ENCODE data around the gene DPEP2.
"Not testable (repeated sequence)": the region's sequence is repeated elsewhere in the genome, so short reads cannot be mapped to it uniquely, and the experiment has no call there.

DPEP2 gene

DNA sequence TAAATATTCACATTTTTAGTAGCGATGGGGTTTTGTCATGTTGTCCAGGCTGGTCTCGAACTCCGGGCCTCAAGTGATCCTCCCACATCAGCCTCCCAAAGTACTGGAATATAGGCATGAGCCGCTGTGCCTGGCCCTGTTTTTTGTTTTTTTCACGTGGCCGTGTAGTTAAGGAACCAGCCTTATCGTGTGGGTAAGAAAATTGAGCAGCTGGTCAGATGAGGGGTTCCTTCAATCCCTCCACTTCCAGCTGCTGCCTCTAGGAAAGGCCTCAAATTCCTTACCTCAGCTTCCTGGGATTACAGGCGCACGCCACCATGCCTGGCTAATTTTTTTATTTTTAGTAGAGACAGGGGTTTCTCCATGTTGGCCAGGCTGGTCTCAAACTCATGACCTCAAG, 5.9 kb upstream of the DPEP2 start:
- no peak overlapping the region for H3K4me3 ChIP-seq (ENCODE audit: extremely low read depth, insufficient read depth, low read length, poor library complexity, severe bottlenecking)
- no peak overlapping the region for H3K27ac ChIP-seq (ENCODE audit: low read depth, low read length, severe bottlenecking)
- H3K36me3 ChIP-seq (ENCODE audit: control insufficient read depth, insufficient read depth, low read length): no peaks in the 10 kb centered on the region
- 86 to 92% methylated on average over 3 to 9 of the region's 9 CpGs for WGBS, 2 experiments (ENCODE audit: insufficient coverage in 2 of 2)
- no peaks in the 10 kb centered on the region for H3K9me3 ChIP-seq (ENCODE audit: control insufficient read depth, low read length)
- H3K4me1 ChIP-seq (ENCODE audit: control insufficient read depth, insufficient read depth, low read length, poor library complexity, severe bottlenecking): peaks cover 6% of the 10 kb centered on the region

DNA sequence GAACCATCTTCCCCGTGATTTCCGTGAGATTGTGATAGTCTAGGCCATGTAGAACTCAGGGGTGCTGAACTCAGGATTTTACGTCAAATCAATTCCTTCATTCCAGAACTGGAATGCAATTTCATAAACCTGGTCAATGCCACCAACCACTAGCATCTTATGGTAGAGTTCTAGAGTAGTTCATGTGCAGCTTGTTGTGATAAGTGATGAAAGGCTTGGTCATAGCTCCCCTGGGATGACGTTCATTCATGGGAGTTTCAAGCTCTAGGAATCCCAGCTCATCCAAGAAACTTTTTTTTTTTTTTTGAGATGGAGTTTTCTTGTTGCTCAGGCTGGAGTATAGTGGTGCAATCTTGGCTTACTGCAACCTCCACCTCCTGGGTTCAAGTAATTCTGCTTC, 3.7 kb upstream of the DPEP2 start:
- Histone ChIP-seq H3K4me1 (ENCODE audit: control insufficient read depth, insufficient read depth, low read length, poor library complexity, severe bottlenecking) (peaks cover 8% of the 10 kb centered on the region), H3K9me3 (ENCODE audit: control insufficient read depth, low read length) (no peaks in the 10 kb centered on the region), H3K4me3 (ENCODE audit: extremely low read depth, insufficient read depth, low read length, poor library complexity, severe bottlenecking) (no peak overlapping the region), H3K27ac (ENCODE audit: low read depth, low read length, severe bottlenecking) (no peak overlapping the region), H3K36me3 (ENCODE audit: control insufficient read depth, insufficient read depth, low read length) (no peaks in the 10 kb centered on the region)
- WGBS, 2 experiments (ENCODE audit: insufficient coverage in 2 of 2): 80 to 92% methylated on average over 1 to 3 of the region's 4 CpGs

DNA sequence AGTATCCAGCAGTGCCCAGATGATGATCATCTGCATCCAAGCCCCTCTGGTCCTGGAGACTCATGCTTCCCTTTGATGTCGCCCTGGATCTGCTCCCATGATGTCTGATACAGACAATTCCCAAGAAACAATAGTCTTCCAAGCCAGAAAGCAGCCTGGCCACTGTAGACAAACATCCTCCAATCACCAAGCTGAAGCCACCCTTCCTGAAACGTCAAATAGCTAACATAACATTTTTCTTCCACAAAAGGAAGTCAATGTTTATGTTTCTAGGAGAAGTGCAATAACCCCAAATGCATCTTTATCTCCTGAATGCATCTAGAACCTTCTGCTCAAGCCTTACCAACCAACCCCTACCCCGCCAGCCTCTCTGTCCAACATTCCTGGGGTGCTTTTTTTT, 1.2 kb upstream of the DPEP2 start:
- no peak overlapping the region for H3K27ac ChIP-seq (ENCODE audit: low read depth, low read length, severe bottlenecking)
- no peak overlapping the region for H3K4me3 ChIP-seq (ENCODE audit: extremely low read depth, insufficient read depth, low read length, poor library complexity, severe bottlenecking)
- H3K9me3 ChIP-seq (ENCODE audit: control insufficient read depth, low read length): no peaks in the 10 kb centered on the region
- WGBS, 2 experiments (ENCODE audit: insufficient coverage in 2 of 2): 94 to 100% methylated on average over 1 to 2 of the region's 3 CpGs
- peaks cover 8% of the 10 kb centered on the region for H3K4me1 ChIP-seq (ENCODE audit: control insufficient read depth, insufficient read depth, low read length, poor library complexity, severe bottlenecking)
- H3K36me3 ChIP-seq (ENCODE audit: control insufficient read depth, insufficient read depth, low read length): no peaks in the 10 kb centered on the region

DNA sequence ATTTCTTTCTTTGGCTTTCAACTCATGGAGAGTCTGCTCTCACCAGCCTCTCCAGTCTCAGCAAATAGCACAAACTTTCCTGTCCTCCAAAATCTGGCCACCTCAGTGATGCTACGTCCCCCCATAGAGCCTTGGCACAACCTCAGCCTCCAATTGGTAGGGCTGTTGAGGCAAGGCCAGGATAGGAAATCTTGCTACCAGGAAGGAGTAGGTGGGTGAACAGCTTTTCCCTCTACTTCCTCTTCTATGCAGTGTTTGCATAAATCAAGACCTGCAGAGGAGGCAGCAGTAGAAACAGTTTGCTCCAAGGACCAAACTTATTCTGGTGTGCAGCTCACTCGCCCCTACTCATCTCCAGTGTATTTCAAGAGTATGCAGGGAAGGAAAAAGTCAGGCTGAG, 701 bp upstream of the DPEP2 start:
- no peaks in the 10 kb centered on the region for H3K36me3 ChIP-seq (ENCODE audit: control insufficient read depth, insufficient read depth, low read length)
- 96 to 100% methylated on average over 2 of the region's 2 CpGs for WGBS, 2 experiments (ENCODE audit: insufficient coverage in 2 of 2)
- peaks cover 8% of the 10 kb centered on the region for H3K4me1 ChIP-seq (ENCODE audit: control insufficient read depth, insufficient read depth, low read length, poor library complexity, severe bottlenecking)
- H3K27ac ChIP-seq (ENCODE audit: low read depth, low read length, severe bottlenecking): no peak overlapping the region
- no peak overlapping the region for H3K4me3 ChIP-seq (ENCODE audit: extremely low read depth, insufficient read depth, low read length, poor library complexity, severe bottlenecking)
- no peaks in the 10 kb centered on the region for H3K9me3 ChIP-seq (ENCODE audit: control insufficient read depth, low read length)

DNA sequence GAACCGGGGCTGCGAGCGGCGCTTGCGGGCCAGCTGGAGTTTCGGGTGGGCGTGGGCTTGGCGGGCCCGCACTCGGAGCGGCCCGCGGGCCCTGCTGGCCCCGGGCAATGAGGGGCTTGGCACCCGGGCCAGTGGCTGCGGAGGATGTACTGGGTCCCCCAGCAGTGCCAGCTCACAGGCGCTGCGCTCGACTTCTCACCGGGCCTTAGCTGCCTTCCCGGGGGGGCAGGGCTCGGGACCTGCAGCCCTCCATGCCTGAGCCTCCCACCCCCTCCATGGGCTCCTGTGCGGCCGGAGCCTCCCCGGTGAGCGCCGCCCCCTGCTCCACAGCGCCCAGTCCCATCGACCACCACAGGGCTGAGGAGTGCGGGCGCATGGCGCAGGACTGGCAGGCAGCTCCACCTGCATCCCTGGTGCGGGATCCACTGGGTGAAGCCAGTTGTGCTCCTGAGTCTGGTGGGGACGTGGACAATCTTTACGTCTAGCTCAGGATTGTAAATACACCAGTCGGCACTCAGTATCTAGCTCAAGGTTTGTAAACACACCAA, 979 bp downstream of the DPEP2 start:
- not testable (repeated sequence) for H3K4me1 ChIP-seq (ENCODE audit: control insufficient read depth, insufficient read depth, low read length, poor library complexity, severe bottlenecking); H3K27ac ChIP-seq (ENCODE audit: low read depth, low read length, severe bottlenecking); H3K9me3 ChIP-seq (ENCODE audit: control insufficient read depth, low read length); H3K4me3 ChIP-seq (ENCODE audit: extremely low read depth, insufficient read depth, low read length, poor library complexity, severe bottlenecking); H3K36me3 ChIP-seq (ENCODE audit: control insufficient read depth, insufficient read depth, low read length)
- 98% methylated on average over 26 to 29 of the region's 36 CpGs for WGBS, 2 experiments (ENCODE audit: insufficient coverage in 2 of 2)

DNA sequence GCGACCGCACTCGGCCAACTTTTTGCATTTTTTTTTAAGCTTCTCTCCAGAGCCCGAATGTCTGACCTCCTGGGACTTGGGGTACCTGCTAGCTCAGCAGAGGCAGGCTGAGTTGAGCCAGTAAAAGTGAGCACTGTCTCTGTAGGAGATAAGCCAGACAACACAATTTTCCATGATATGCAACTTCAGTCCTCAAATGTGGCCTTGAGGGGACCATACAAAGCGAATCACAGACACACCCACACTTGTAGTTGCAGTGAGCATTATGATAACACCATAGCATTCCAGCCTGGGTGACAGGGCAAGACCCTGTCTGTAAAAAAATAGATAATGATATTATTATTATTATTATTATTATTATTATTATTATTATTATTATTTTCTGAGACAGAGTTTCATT, 2.6 kb downstream of the DPEP2 start:
- Histone ChIP-seq H3K27ac (ENCODE audit: low read depth, low read length, severe bottlenecking) (no peak overlapping the region), H3K36me3 (ENCODE audit: control insufficient read depth, insufficient read depth, low read length) (no peaks in the 10 kb centered on the region), H3K4me3 (ENCODE audit: extremely low read depth, insufficient read depth, low read length, poor library complexity, severe bottlenecking) (no peak overlapping the region), H3K9me3 (ENCODE audit: control insufficient read depth, low read length) (no peaks in the 10 kb centered on the region), H3K4me1 (ENCODE audit: control insufficient read depth, insufficient read depth, low read length, poor library complexity, severe bottlenecking) (peaks cover 8% of the 10 kb centered on the region)
- 92 to 100% methylated on average over 4 of the region's 5 CpGs for WGBS, 2 experiments (ENCODE audit: insufficient coverage in 2 of 2)

DNA sequence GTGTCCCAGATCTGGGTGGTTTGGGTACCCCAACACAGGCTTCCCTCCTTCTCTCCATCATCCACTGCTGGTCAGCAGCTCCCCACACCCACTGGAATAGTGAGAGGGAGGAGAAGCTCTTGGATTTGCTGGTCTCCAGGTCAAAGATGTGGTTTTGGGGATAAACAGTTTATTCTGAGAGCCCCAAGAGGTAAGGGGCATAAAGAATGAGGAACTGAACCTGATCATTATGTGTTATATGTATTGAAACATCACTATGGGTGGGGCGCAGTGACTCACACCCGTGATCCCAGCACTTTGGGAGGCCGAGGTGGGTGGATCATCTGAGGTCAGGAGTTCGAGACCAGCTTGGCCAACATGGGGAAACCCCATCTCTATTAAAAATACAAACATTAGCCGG, 3.9 kb downstream of the DPEP2 start:
- no peak overlapping the region for H3K27ac ChIP-seq (ENCODE audit: low read depth, low read length, severe bottlenecking)
- WGBS, 2 experiments (ENCODE audit: insufficient coverage in 2 of 2): 88% methylated on average over 3 of the region's 5 CpGs; no CpG with 5 or more reads in 1 of the 2 experiments
- no peak overlapping the region for H3K4me3 ChIP-seq (ENCODE audit: extremely low read depth, insufficient read depth, low read length, poor library complexity, severe bottlenecking)
- H3K36me3 ChIP-seq (ENCODE audit: control insufficient read depth, insufficient read depth, low read length): no peaks in the 10 kb centered on the region
- H3K4me1 ChIP-seq (ENCODE audit: control insufficient read depth, insufficient read depth, low read length, poor library complexity, severe bottlenecking): peaks cover 3% of the 10 kb centered on the region
- no peaks in the 10 kb centered on the region for H3K9me3 ChIP-seq (ENCODE audit: control insufficient read depth, low read length)

DNA sequence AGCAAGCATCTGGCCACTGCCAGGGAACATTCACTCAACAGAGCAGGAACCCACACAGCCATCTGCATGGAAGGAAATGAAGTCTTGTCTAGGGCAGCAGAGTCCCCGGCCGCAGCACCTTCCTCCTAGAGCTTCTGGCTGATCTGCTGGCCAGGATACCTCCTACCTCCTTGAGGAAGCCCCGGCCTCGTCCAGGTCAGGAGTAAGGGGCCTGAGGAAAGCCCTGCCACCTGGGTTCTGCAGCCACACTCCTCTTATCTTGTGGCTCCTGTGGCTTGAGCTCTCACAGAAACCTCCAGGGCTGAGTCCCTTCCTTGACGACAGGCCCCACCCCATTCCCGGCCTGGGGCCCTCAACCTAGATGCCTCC, 5.3 kb downstream of the DPEP2 start:
- WGBS, 2 experiments (ENCODE audit: insufficient coverage in 2 of 2): 100% methylated on average over 1 of the region's 6 CpGs; no CpG with 5 or more reads in 1 of the 2 experiments
- H3K9me3 ChIP-seq (ENCODE audit: control insufficient read depth, low read length); H3K27ac ChIP-seq (ENCODE audit: low read depth, low read length, severe bottlenecking); H3K36me3 ChIP-seq (ENCODE audit: control insufficient read depth, insufficient read depth, low read length); H3K4me3 ChIP-seq (ENCODE audit: extremely low read depth, insufficient read depth, low read length, poor library complexity, severe bottlenecking); H3K4me1 ChIP-seq (ENCODE audit: control insufficient read depth, insufficient read depth, low read length, poor library complexity, severe bottlenecking): not testable (repeated sequence)

DNA sequence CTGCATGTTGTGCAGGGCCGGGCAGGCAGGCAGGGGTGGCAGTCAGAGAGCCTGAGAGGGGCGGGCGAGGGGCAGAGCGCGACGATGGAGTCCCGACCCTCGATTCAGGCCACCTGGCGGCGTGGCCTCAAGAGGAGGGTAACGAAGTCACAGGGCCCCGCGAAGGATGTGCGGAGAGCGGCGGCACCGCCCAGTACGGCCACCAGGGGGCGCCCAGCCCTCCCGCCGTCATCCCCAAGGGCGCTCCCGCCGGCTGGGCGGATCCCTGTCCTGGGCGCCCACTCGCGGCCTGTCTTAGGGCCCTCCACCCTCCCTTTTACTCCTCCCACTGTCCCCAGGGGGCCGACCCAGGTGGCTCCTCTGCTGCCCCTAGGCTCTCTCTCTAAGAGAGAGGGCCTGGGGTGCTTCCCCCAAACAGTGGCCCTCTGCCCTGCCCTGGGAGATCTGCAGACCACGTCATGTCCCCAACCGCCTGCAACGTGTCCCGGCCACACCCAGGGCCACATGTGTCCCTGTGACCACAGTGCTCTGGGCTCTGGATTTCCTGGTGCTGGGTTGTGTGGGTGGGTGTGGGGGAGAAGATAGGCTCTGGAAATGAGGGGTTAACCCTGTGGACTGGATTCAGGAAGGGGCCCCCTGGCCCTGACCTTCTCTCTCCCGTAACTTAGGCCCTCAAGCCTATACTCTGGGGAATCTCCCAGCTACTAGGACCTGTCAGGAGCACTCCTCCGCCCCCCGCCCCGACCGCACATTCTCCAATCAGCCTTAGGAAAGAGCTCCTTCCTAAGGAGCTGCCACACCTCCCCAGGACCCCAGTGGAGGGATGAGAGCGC, 5.9 kb downstream of the DPEP2 start:
- H3K27ac ChIP-seq (ENCODE audit: low read depth, low read length, severe bottlenecking): no peak overlapping the region
- H3K4me3 ChIP-seq (ENCODE audit: extremely low read depth, insufficient read depth, low read length, poor library complexity, severe bottlenecking): no peak overlapping the region
- 17 to 29% methylated on average over 26 to 33 of the region's 39 CpGs for WGBS, 2 experiments (ENCODE audit: insufficient coverage in 2 of 2)
- no peaks in the 10 kb centered on the region for H3K9me3 ChIP-seq (ENCODE audit: control insufficient read depth, low read length)
- H3K36me3 ChIP-seq (ENCODE audit: control insufficient read depth, insufficient read depth, low read length): no peaks in the 10 kb centered on the region
- H3K4me1 ChIP-seq (ENCODE audit: control insufficient read depth, insufficient read depth, low read length, poor library complexity, severe bottlenecking): no peaks in the 10 kb centered on the region

DNA sequence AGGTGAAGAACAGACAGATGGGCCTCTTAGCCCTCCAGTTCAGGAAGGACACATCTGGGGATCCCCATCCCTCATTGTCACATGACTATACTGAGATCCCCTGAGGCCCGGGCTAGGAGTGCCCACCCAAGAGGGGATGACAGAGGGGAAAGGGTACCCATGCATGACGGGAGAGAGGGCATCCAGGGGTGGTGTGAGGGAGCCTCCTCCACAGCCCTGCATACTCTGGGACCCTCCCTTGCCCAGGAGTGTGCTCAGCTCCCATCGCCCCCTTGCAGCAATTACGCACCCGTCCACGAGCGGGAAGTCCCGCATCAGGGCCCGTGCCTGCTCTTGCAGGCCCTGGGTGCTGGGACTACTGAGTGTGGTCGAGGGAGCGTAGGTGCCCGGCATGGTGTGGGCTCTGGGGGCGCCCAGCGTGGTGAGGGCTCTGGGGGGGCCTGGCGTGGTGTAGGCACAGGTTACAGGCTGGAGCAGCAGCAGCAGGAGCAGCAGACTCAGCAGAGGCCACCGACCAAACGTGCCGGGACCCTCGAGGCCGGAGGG, 6.5 kb downstream of the DPEP2 start:
- Histone ChIP-seq H3K9me3 (ENCODE audit: control insufficient read depth, low read length) (no peaks in the 10 kb centered on the region), H3K4me3 (ENCODE audit: extremely low read depth, insufficient read depth, low read length, poor library complexity, severe bottlenecking) (no peak overlapping the region), H3K27ac (ENCODE audit: low read depth, low read length, severe bottlenecking) (no peak overlapping the region), H3K36me3 (ENCODE audit: control insufficient read depth, insufficient read depth, low read length) (no peaks in the 10 kb centered on the region), H3K4me1 (ENCODE audit: control insufficient read depth, insufficient read depth, low read length, poor library complexity, severe bottlenecking) (no peaks in the 10 kb centered on the region)
- WGBS, 2 experiments (ENCODE audit: insufficient coverage in 2 of 2): 80 to 90% methylated on average over 13 to 15 of the region's 20 CpGs

DNA sequence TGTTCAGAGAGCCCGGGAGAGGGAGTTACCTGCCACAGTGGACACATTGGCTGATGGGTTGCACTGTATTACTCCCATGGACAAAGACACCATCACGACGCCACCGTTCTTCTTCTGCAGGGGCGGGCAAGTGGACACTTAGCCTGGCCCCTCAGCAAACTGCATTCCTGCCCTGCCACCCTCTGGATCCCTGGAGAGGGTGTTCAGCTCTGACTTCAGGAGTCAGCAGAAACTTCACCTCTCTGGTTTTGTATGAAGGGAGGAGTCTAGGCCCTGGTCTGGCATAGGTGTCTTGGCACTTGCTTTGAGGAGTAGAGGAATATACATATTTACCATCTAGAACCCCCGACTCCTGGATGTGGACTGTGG, 9.3 kb downstream of the DPEP2 start:
- Histone ChIP-seq H3K4me1 (ENCODE audit: control insufficient read depth, insufficient read depth, low read length, poor library complexity, severe bottlenecking) (no peaks in the 10 kb centered on the region), H3K27ac (ENCODE audit: low read depth, low read length, severe bottlenecking) (no peak overlapping the region), H3K36me3 (ENCODE audit: control insufficient read depth, insufficient read depth, low read length) (no peaks in the 10 kb centered on the region), H3K4me3 (ENCODE audit: extremely low read depth, insufficient read depth, low read length, poor library complexity, severe bottlenecking) (no peak overlapping the region), H3K9me3 (ENCODE audit: control insufficient read depth, low read length) (no peaks in the 10 kb centered on the region)
- WGBS, 2 experiments (ENCODE audit: insufficient coverage in 2 of 2): 94 to 96% methylated on average over 4 to 5 of the region's 6 CpGs

Measured in mesodermal cell (in vitro differentiated cells).